Endothelial cell of umbilical vein (primary cell): ENCODE results near the gene RNH1. TPM values are rescaled to one million over a fixed set of nuclear protein-coding genes. Genes with fewer than 3 reads are reported as not detected.

Source experiments
- BruUV-seq: library from RNA; stranded (reverse); fragments of 400-500 nt; replicated peaks from 2 replicates; lab custom pipeline; 2021; lab: Mats Ljungman, UMichigan
- CTCF ChIA-PET: fragments of 300-600, 350-600 bp; sonication (Branson Sonifier 250); formaldehyde crosslinking; loops from one replicate; lab custom pipeline; 2021; ENCODE audit warnings: antibody characterized with exemption, inconsistent platforms; lab: Charles Lee
- POLR2A ChIA-PET: fragments of 300-600, 350-600 bp; sonication (Branson Sonifier 250); formaldehyde crosslinking; loops from one replicate; lab custom pipeline; 2021; ENCODE audit warnings: antibody characterized with exemption, inconsistent platforms; lab: Charles Lee
- DNase-seq: peaks from one replicate; pipeline ENCODE4 v3.0.0-alpha.2; 2011; ENCODE audit warnings: low read depth, low spot score
- FAIRE-seq: peaks from 2 replicates; lab custom pipeline; 2011; peaks lifted over from hg19 to GRCh38; lab: Jason Lieb, UNC
- H2AFZ ChIP-seq: 2 replicates; pipeline ENCODE4 v1.6.0; 2012; ENCODE audit warnings: low read depth, low read length, control low read depth, inconsistent platforms
- H3K27ac ChIP-seq: 2 replicates; pipeline ENCODE4 v1.5.1; 2011; ENCODE audit warnings: low read depth, mild to moderate bottlenecking, control low read depth, low read length, moderate library complexity; ENCODE audit not compliant: insufficient read depth
- H3K27me3 ChIP-seq, 2 experiments: 2 replicates each; pipeline versions ENCODE4 v1.6.0 to v1.6.1; 2011; ENCODE audit warnings: low read length in 2 of 2, mixed read lengths in 1 of 2; ENCODE audit not compliant: control insufficient read depth in 2 of 2, insufficient read depth in 2 of 2
- H3K36me3 ChIP-seq, 2 experiments: 2 replicates in 1 of 2; 3 replicates in 1 of 2; pipeline ENCODE4 v1.5.1; 2011; ENCODE audit warnings: low read length in 2 of 2, mild to moderate bottlenecking in 1 of 2, moderate library complexity in 1 of 2; ENCODE audit not compliant: control insufficient read depth in 2 of 2, insufficient read depth in 2 of 2; ENCODE audit errors: extremely low read depth in 1 of 2
- H3K4me1 ChIP-seq: 3 replicates; pipeline ENCODE4 v1.5.1; 2011; ENCODE audit warnings: mild to moderate bottlenecking, low read length; ENCODE audit not compliant: control insufficient read depth, insufficient read depth; ENCODE audit errors: extremely low read depth
- H3K4me2 ChIP-seq: 2 replicates; pipeline ENCODE4 v1.6.1; 2011; ENCODE audit warnings: low read length, control low read depth, mixed read lengths; ENCODE audit not compliant: insufficient read depth
- H3K4me3 ChIP-seq, 3 experiments: fragments of 200-600 bp in 1 of 3; sonication (generic), shearing (Covaris generic) in 1 of 3; replicated peaks in 1 of 3; 2 replicates each; pipeline ENCODE4 v1.5.1; 2011 to 2016; ENCODE audit warnings: control low read depth in 3 of 3, low read length in 3 of 3, mild to moderate bottlenecking in 2 of 3, inconsistent platforms in 1 of 3, low read depth in 1 of 3, moderate library complexity in 1 of 3; ENCODE audit not compliant: insufficient read depth in 1 of 3
- H3K79me2 ChIP-seq: 2 replicates; pipeline ENCODE4 v1.6.0; 2012; ENCODE audit warnings: low read length, inconsistent platforms; ENCODE audit not compliant: control insufficient read depth, insufficient read depth
- H3K9ac ChIP-seq: replicated peaks from 2 replicates; pipeline ENCODE3; 2011; ENCODE audit warnings: low read length, control low read depth; ENCODE audit not compliant: insufficient read depth; ENCODE audit errors: extremely low read depth
- H3K9me1 ChIP-seq: replicated peaks from 3 replicates; pipeline ENCODE4 v1.6.0; 2011; ENCODE audit warnings: mild to moderate bottlenecking, low read length; ENCODE audit not compliant: control insufficient read depth, insufficient read depth; ENCODE audit errors: extremely low read depth
- H3K9me3 ChIP-seq: replicated peaks from 2 replicates; pipeline ENCODE4 v1.5.1; 2012; ENCODE audit warnings: low read length, inconsistent platforms; ENCODE audit not compliant: control insufficient read depth, insufficient read depth
- H4K20me1 ChIP-seq: replicated peaks from 2 replicates; pipeline ENCODE3; 2011; ENCODE audit warnings: mild to moderate bottlenecking, low read length; ENCODE audit not compliant: control insufficient read depth, insufficient read depth; ENCODE audit errors: extremely low read depth
- CTCF ChIP-seq, 2 donors: IDR thresholded peaks; 1 replicate in 1 of 2; 2 replicates in 1 of 2; pipeline ENCODE4 v1.5.1; 2011; ENCODE audit warnings: low read length in 2 of 2, mild to moderate bottlenecking in 2 of 2, moderate library complexity in 2 of 2, control low read depth in 1 of 2, inconsistent platforms in 1 of 2, low read depth in 1 of 2; ENCODE audit not compliant: insufficient read depth in 1 of 2; ENCODE audit errors: extremely low read depth in 1 of 2
- EZH2 ChIP-seq: IDR thresholded peaks from 2 replicates; pipeline ENCODE4 v1.6.1; 2012; ENCODE audit warnings: borderline replicate concordance, low read depth, mild to moderate bottlenecking, moderate library complexity, low read length, inconsistent platforms; ENCODE audit not compliant: severe bottlenecking
- FOS ChIP-seq: IDR thresholded peaks from 2 replicates; pipeline ENCODE4 v1.6.1; 2011; ENCODE audit warnings: mild to moderate bottlenecking, low read length, moderate library complexity, borderline replicate concordance; ENCODE audit not compliant: insufficient read depth
- GATA2 ChIP-seq: IDR thresholded peaks from 2 replicates; pipeline ENCODE4 v1.7.0; 2011; ENCODE audit warnings: low read depth, mild to moderate bottlenecking, moderate library complexity, mixed read lengths, low read length; ENCODE audit not compliant: insufficient read length, insufficient read depth
- JUN ChIP-seq: IDR thresholded peaks from 2 replicates; pipeline ENCODE4 v1.6.1; 2011; ENCODE audit warnings: borderline replicate concordance, low read depth; ENCODE audit not compliant: insufficient read length, insufficient read depth
- MYC ChIP-seq: IDR thresholded peaks from one replicate; pipeline ENCODE4 v1.6.1; 2011; ENCODE audit warnings: mild to moderate bottlenecking, low read depth, low read length
- POLR2A ChIP-seq: IDR thresholded peaks from 2 replicates; pipeline ENCODE4 v1.6.1; 2012; ENCODE audit warnings: low read depth, mild to moderate bottlenecking, control low read depth, low read length
- POLR2AphosphoS5 ChIP-seq: IDR thresholded peaks from 2 replicates; pipeline ENCODE4 v1.6.1; 2012; ENCODE audit warnings: low read depth, mild to moderate bottlenecking, control low read depth, low read length, moderate library complexity; ENCODE audit not compliant: insufficient read depth
- dilution Hi-C: fragments of 300-500 bp; cut with MboI; formaldehyde crosslinking; loops from one replicate; pipeline ENCODE4 v1.15.0; 2019; ENCODE audit warnings: low sequenced_read_pairs; ENCODE audit not compliant: extremely low pct_ligation_motif_present
- intact Hi-C: fragments of 100-400 bp; cut with micrococcal nuclease; formaldehyde crosslinking; loops from one replicate; pipeline ENCODE4 v1.10.0; 2022
- polyA plus RNA-seq, 4 experiments: library from polyadenylated mRNA; depleted of rRNA in 3 of 4; stranded (reverse) in 3 of 4; unstranded in 1 of 4; fragments of >200 nt; gene quantifications; 2 replicates each; pipeline versions ENCODE4 v1.2.1 to v1.2.3, GENCODE V29; 2011 to 2012; ENCODE audit warnings: missing spikeins in 1 of 4
- total RNA-seq: library from RNA; stranded (reverse); gene quantifications from 2 replicates; pipeline ENCODE4 v1.2.3, GENCODE V29; 2021
- TF ChIP-seq, protein P1 (sequence below): IDR thresholded peaks from 2 replicates; pipeline ENCODE4 v1.6.1; 2011; ENCODE audit not compliant: insufficient read depth, insufficient read length

Gene RNH1
- total and polyA plus RNA-seq, 2 donors (not counting 3 experiments of a cell fraction or from before 2014, with no cell fraction given), result 144 to 198 TPM

- TF ChIP-seq EZH2, result no peak
- TF ChIP-seq POLR2A, result no peak
- TF ChIP-seq MYC, result no peak
- TF ChIP-seq CTCF (IDR thresholded peaks at IDR 0.05; ENCODE audit: extremely low read depth in 1 of 2, insufficient read depth in 1 of 2, low read depth in 1 of 2, low read length in 2 of 2), result no peak
- TF ChIP-seq, protein P1, sequence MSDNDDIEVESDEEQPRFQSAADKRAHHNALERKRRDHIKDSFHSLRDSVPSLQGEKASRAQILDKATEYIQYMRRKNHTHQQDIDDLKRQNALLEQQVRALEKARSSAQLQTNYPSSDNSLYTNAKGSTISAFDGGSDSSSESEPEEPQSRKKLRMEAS, result no peak
- no peak for TF ChIP-seq FOS
- TF ChIP-seq JUN, result no peak
- TF ChIP-seq POLR2AphosphoS5, result no peak
- no peak for TF ChIP-seq GATA2
- H2AFZ ChIP-seq, result no peak overlapping the region
- no peaks in the 10 kb centered on the region for H3K27me3 ChIP-seq
- no peaks in the 10 kb centered on the region for H3K4me1 ChIP-seq
- no peaks in the 10 kb centered on the region for H4K20me1 ChIP-seq
- H3K4me2 ChIP-seq, result no peak overlapping the region
- no peak overlapping the region for H3K9ac ChIP-seq
- no peak overlapping the region for H3K27ac ChIP-seq
- H3K9me3 ChIP-seq, result no peaks in the 10 kb centered on the region
- ChIA-PET CTCF (no interaction called here), POLR2A (no interaction called here)
- H3K79me2 ChIP-seq, result peaks cover 2% of the 10 kb centered on the region
- FAIRE-seq, result no peak
- intact Hi-C loops, result no loop called here
- DNase-seq, result no peak
- H3K36me3 ChIP-seq, result no peaks in the 10 kb centered on the region
- H3K4me3 ChIP-seq, result no peak overlapping the region
- no peaks in the 10 kb centered on the region for H3K9me1 ChIP-seq
- dilution Hi-C loops, result no loop called here
- no TSS peak for BruUV-seq
Measured at GRCh38 chr11:512761-513595, 5.9 kb upstream of the RNH1 start.
